ENCODE data around the gene MTARC1.

DNA sequence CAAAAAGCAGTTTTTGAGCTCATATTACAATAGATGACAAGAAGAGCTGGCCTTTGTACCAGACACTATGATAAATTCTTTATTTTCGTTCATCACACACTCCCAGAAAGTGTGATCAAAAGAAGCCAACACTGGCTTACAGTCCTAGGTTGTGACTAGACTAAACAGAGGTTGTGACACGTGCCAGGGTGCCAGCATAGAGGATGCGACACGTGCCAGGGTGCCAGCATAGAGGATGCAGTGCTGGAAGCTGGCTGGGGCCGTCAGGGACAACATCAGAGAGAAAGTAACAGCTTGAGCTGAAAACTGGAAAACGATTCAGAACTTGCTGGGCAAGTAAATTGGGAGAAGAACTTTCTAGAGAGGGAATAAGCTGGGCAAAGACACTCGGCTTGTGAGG is 2.2 kb downstream of the MTARC1 start:
- TF ChIP-seq, protein P1, sequence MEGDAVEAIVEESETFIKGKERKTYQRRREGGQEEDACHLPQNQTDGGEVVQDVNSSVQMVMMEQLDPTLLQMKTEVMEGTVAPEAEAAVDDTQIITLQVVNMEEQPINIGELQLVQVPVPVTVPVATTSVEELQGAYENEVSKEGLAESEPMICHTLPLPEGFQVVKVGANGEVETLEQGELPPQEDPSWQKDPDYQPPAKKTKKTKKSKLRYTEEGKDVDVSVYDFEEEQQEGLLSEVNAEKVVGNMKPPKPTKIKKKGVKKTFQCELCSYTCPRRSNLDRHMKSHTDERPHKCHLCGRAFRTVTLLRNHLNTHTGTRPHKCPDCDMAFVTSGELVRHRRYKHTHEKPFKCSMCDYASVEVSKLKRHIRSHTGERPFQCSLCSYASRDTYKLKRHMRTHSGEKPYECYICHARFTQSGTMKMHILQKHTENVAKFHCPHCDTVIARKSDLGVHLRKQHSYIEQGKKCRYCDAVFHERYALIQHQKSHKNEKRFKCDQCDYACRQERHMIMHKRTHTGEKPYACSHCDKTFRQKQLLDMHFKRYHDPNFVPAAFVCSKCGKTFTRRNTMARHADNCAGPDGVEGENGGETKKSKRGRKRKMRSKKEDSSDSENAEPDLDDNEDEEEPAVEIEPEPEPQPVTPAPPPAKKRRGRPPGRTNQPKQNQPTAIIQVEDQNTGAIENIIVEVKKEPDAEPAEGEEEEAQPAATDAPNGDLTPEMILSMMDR (IDR thresholded peaks at IDR 0.05 in 8 of 11, conservative IDR thresholded peaks at IDR 0.05 in 3 of 11) = no peak
- TF ChIP-seq POLR2AphosphoS5 (IDR thresholded peaks at IDR 0.05) = no peak
